Mesenchymal stem cell (in vitro differentiated cells and primary cell): ENCODE data around the gene SCGB3A1.

Source experiments
- DNase-seq: peaks from one replicate; pipeline ENCODE4 v3.0.0-alpha.2; 2013
- H2AFZ ChIP-seq: one replicate; pipeline ENCODE4 v1.6.1; 2013; ENCODE audit warnings: low read depth, mild to moderate bottlenecking, control low read depth, inconsistent platforms, low read length, moderate library complexity
- H2AK5ac ChIP-seq: 2 replicates; pipeline ENCODE4 v1.6.1; 2013; ENCODE audit warnings: low read length, moderate library complexity, mild to moderate bottlenecking, inconsistent platforms; ENCODE audit not compliant: severe bottlenecking
- H2BK120ac ChIP-seq: one replicate; pipeline ENCODE4 v1.6.1; 2013; ENCODE audit warnings: low read depth, mild to moderate bottlenecking, inconsistent platforms, low read length, moderate library complexity
- H2BK12ac ChIP-seq, 2 experiments: one replicate each; pipeline ENCODE4 v1.6.1; 2013; ENCODE audit warnings: inconsistent platforms in 2 of 2, low read length in 2 of 2, mild to moderate bottlenecking in 2 of 2, moderate library complexity in 2 of 2, control low read depth in 1 of 2
- H2BK15ac ChIP-seq: one replicate; pipeline ENCODE4 v1.6.1; 2013; ENCODE audit warnings: mild to moderate bottlenecking, low read depth, inconsistent platforms; ENCODE audit not compliant: poor library complexity, severe bottlenecking
- H2BK5ac ChIP-seq: 2 replicates; pipeline ENCODE4 v1.6.1; 2013; ENCODE audit warnings: low read depth, mild to moderate bottlenecking, low read length, control low read depth, inconsistent platforms; ENCODE audit not compliant: poor library complexity, severe bottlenecking
- H3K14ac ChIP-seq, 2 experiments: one replicate each; pipeline ENCODE4 v1.6.1; 2013; ENCODE audit warnings: inconsistent platforms in 2 of 2, low read length in 2 of 2, control low read depth in 1 of 2, mild to moderate bottlenecking in 1 of 2, moderate library complexity in 1 of 2
- H3K18ac ChIP-seq, 2 experiments: one replicate each; pipeline ENCODE4 v1.6.1; 2013; ENCODE audit warnings: inconsistent platforms in 2 of 2, low read length in 2 of 2, control low read depth in 1 of 2, low read depth in 1 of 2, mild to moderate bottlenecking in 1 of 2
- H3K23ac ChIP-seq, 2 experiments: one replicate each; pipeline ENCODE4 v1.6.1; 2013; ENCODE audit warnings: inconsistent platforms in 2 of 2, low read length in 2 of 2, mild to moderate bottlenecking in 2 of 2, moderate library complexity in 2 of 2, control low read depth in 1 of 2
- H3K27ac ChIP-seq: 2 replicates; pipeline ENCODE4 v1.5.1; 2013; ENCODE audit warnings: mild to moderate bottlenecking, moderate library complexity, low read length, control low read depth, inconsistent platforms; ENCODE audit not compliant: poor library complexity, severe bottlenecking
- H3K27me3 ChIP-seq, 2 experiments: 2 replicates each; pipeline versions ENCODE4 v1.6.1 to v1.7.0; 2013; ENCODE audit warnings: low read length in 2 of 2, mild to moderate bottlenecking in 2 of 2, moderate library complexity in 2 of 2, control low read depth in 1 of 2, inconsistent platforms in 1 of 2; ENCODE audit not compliant: control insufficient read depth in 1 of 2, insufficient read depth in 1 of 2
- H3K36me3 ChIP-seq, 2 experiments: 2 replicates each; pipeline versions ENCODE4 v1.6.1 to v1.7.0; 2013; ENCODE audit warnings: low read length in 2 of 2, control low read depth in 1 of 2, inconsistent platforms in 1 of 2, low read depth in 1 of 2, mild to moderate bottlenecking in 1 of 2; ENCODE audit not compliant: insufficient read depth in 2 of 2, control insufficient read depth in 1 of 2
- H3K4ac ChIP-seq, 2 experiments: one replicate each; pipeline ENCODE4 v1.6.1; 2013; ENCODE audit warnings: inconsistent platforms in 2 of 2, low read length in 2 of 2, mild to moderate bottlenecking in 2 of 2, moderate library complexity in 2 of 2, control low read depth in 1 of 2, low read depth in 1 of 2
- H3K4me1 ChIP-seq: 2 replicates; pipeline ENCODE4 v1.6.1; 2013; ENCODE audit warnings: low read depth, low read length, control low read depth; ENCODE audit not compliant: control insufficient read depth, insufficient read depth
- H3K4me2 ChIP-seq: 2 replicates; pipeline ENCODE4 v1.6.1; 2013; ENCODE audit warnings: low read length, mild to moderate bottlenecking, inconsistent platforms; ENCODE audit not compliant: poor library complexity, severe bottlenecking
- H3K4me3 ChIP-seq, 2 experiments: 2 replicates each; pipeline versions ENCODE4 v1.5.1 to v1.7.0; 2013; ENCODE audit warnings: low read length in 2 of 2, mild to moderate bottlenecking in 2 of 2, control low read depth in 1 of 2, low read depth in 1 of 2; ENCODE audit not compliant: insufficient read depth in 1 of 2
- H3K79me1 ChIP-seq: replicated peaks from 2 replicates; pipeline ENCODE4 v1.6.1; 2013; ENCODE audit warnings: mild to moderate bottlenecking, control low read depth, low read length, inconsistent platforms; ENCODE audit not compliant: poor library complexity, severe bottlenecking
- H3K9ac ChIP-seq: 2 replicates; pipeline ENCODE4 v1.7.0; 2013; ENCODE audit warnings: mild to moderate bottlenecking, low read length, moderate library complexity
- H3K9me3 ChIP-seq: 2 replicates; pipeline ENCODE4 v1.7.0; 2013; ENCODE audit warnings: mild to moderate bottlenecking, low read length; ENCODE audit not compliant: control insufficient read depth
- H4K8ac ChIP-seq: one replicate; pipeline ENCODE4 v1.6.1; 2013; ENCODE audit warnings: inconsistent platforms, mild to moderate bottlenecking, low read length, moderate library complexity
- H4K91ac ChIP-seq: one replicate; pipeline ENCODE4 v1.6.1; 2013; ENCODE audit warnings: mild to moderate bottlenecking, low read length, inconsistent platforms
- WGBS: methylation state at CpG from one replicate; pipeline ENCODE4 v1.1.7; 2013; ENCODE audit warnings: mixed read lengths; 5-methylcytosine and 5-hydroxymethylcytosine counted together

The SCGB3A1 gene

GRCh38 chr5:180598797-180599589, 7.7 kb upstream of the SCGB3A1 start:
- Histone ChIP-seq H2BK120ac (no peak overlapping the region), H4K8ac (no peak overlapping the region), H2AK5ac (no peak overlapping the region), H2BK15ac (no peak overlapping the region), H3K79me1 (no peaks in the 10 kb centered on the region), H3K14ac (no peak overlapping the region), H3K9ac (no peak overlapping the region), H3K18ac (no peak overlapping the region), H4K91ac (no peak overlapping the region), H3K27me3 (peaks cover 4 to 36% of the 10 kb centered on the region in 2 experiments), H3K27ac (no peak overlapping the region), H2AFZ (no peak overlapping the region), H2BK5ac (no peak overlapping the region), H3K4me3 (no peak overlapping the region), H3K23ac (no peak overlapping the region), H3K9me3 (no peaks in the 10 kb centered on the region), H3K36me3 (no peaks in the 10 kb centered on the region), H3K4me2 (no peak overlapping the region), H2BK12ac (no peak overlapping the region), H3K4me1 (peaks cover 1% of the 10 kb centered on the region), H3K4ac (no peak overlapping the region)
- DNase-seq: no peak
- WGBS: 89% methylated on average over 16 of the region's 16 CpGs

- H2BK12ac ChIP-seq: no peak overlapping the region
- H3K9ac ChIP-seq: no peak overlapping the region
- H3K27me3 ChIP-seq: peaks cover 9 to 41% of the 10 kb centered on the region in 2 experiments
- H2AK5ac ChIP-seq: no peak overlapping the region
- no peaks in the 10 kb centered on the region for H3K79me1 ChIP-seq
- H3K14ac ChIP-seq: no peak overlapping the region
- WGBS: 87% methylated on average over 9 of the region's 9 CpGs
- H2AFZ ChIP-seq: no peak overlapping the region
- H2BK5ac ChIP-seq: no peak overlapping the region
- H2BK15ac ChIP-seq: no peak overlapping the region
- no peaks in the 10 kb centered on the region for H3K9me3 ChIP-seq
- no peak overlapping the region for H3K23ac ChIP-seq
- H4K8ac ChIP-seq: no peak overlapping the region
- H3K4me1 ChIP-seq: peaks cover 1% of the 10 kb centered on the region
- H2BK120ac ChIP-seq: no peak overlapping the region
- no peak for DNase-seq
- no peak overlapping the region for H3K4ac ChIP-seq
- H3K4me3 ChIP-seq: no peak overlapping the region
- H3K27ac ChIP-seq: no peak overlapping the region
- no peaks in the 10 kb centered on the region for H3K36me3 ChIP-seq
- H3K4me2 ChIP-seq: no peak overlapping the region
- H3K18ac ChIP-seq: no peak overlapping the region
- H4K91ac ChIP-seq: no peak overlapping the region
Measured at GRCh38 chr5:180598316-180598701, 7.0 kb upstream of the SCGB3A1 start.

GRCh38 chr5:180596668-180597231, 5.5 kb upstream of the SCGB3A1 start:
- 83% methylated on average over 23 of the region's 24 CpGs for WGBS
- H2BK5ac ChIP-seq: no peak overlapping the region
- no peak overlapping the region for H2BK12ac ChIP-seq
- H3K18ac ChIP-seq: no peak overlapping the region
- H3K14ac ChIP-seq: no peak overlapping the region
- no peak overlapping the region for H4K8ac ChIP-seq
- no peak overlapping the region for H2BK120ac ChIP-seq
- no peak overlapping the region for H3K4me3 ChIP-seq
- peaks cover 2% of the 10 kb centered on the region for H3K4me1 ChIP-seq
- no peak overlapping the region for H3K4ac ChIP-seq
- H3K36me3 ChIP-seq: no peaks in the 10 kb centered on the region
- no peaks in the 10 kb centered on the region for H3K79me1 ChIP-seq
- H3K9me3 ChIP-seq: no peaks in the 10 kb centered on the region
- peaks cover 19 to 45% of the 10 kb centered on the region in 2 experiments for H3K27me3 ChIP-seq
- no peak overlapping the region for H4K91ac ChIP-seq
- H2AFZ ChIP-seq: no peak overlapping the region
- H3K9ac ChIP-seq: no peak overlapping the region
- no peak overlapping the region for H2BK15ac ChIP-seq
- no peak overlapping the region for H2AK5ac ChIP-seq
- no peak for DNase-seq
- H3K4me2 ChIP-seq: no peak overlapping the region
- H3K23ac ChIP-seq: no peak overlapping the region
- H3K27ac ChIP-seq: no peak overlapping the region

- Histone ChIP-seq H3K4ac (no peak overlapping the region), H3K4me2 (no peak overlapping the region), H3K4me3 (no peak overlapping the region)
Measured at GRCh38 chr5:180596115-180596667, 4.9 kb upstream of the SCGB3A1 start.

More at GRCh38 chr5:180596115-180596667, 4.9 kb upstream of the SCGB3A1 start:
- no peak overlapping the region for H2BK12ac ChIP-seq
- no peak for DNase-seq
- H3K4me1 ChIP-seq: peaks cover 8% of the 10 kb centered on the region
- H3K79me1 ChIP-seq: no peaks in the 10 kb centered on the region
- H4K91ac ChIP-seq: no peak overlapping the region
- H4K8ac ChIP-seq: no peak overlapping the region
- H3K9me3 ChIP-seq: no peaks in the 10 kb centered on the region
- H2BK5ac ChIP-seq: no peak overlapping the region
- H3K23ac ChIP-seq: no peak overlapping the region
- H3K27ac ChIP-seq: no peak overlapping the region
- no peak overlapping the region for H3K9ac ChIP-seq
- H3K18ac ChIP-seq: no peak overlapping the region
- H2AK5ac ChIP-seq: no peak overlapping the region
- no peak overlapping the region for H3K14ac ChIP-seq
- 95% methylated on average over 12 of the region's 12 CpGs for WGBS
- no peaks in the 10 kb centered on the region for H3K36me3 ChIP-seq
- peaks cover 19 to 45% of the 10 kb centered on the region in 2 experiments for H3K27me3 ChIP-seq
- H2BK15ac ChIP-seq: no peak overlapping the region
- H2AFZ ChIP-seq: no peak overlapping the region
- H2BK120ac ChIP-seq: no peak overlapping the region
